HG02571 (cell line): Measurements from ENCODE around the gene USP32.

ENCODE experiments used
- ATAC-seq: cut with Tn5 transposase; IDR thresholded peaks from one replicate; pipeline ENCODE4 v1.9.1; 2021; ENCODE audit warnings: mild to moderate bottlenecking, moderate library complexity; ENCODE audit not compliant: unreplicated experiment

Gene USP32

GRCh38 chr17:60139438-60140285 lies 252.3 kb downstream of the USP32 start:
- ATAC-seq, result no peak

GRCh38 chr17:60138769-60139437 lies 253.0 kb downstream of the USP32 start:
- ATAC-seq, result no peak

- no peak for ATAC-seq
Observed at GRCh38 chr17:60137731-60138130, 254.2 kb downstream of the USP32 start.

GRCh38 chr17:60135951-60136666 lies 255.8 kb downstream of the USP32 start:
- no peak for ATAC-seq

- ATAC-seq, result peak; percentile 87
Observed at GRCh38 chr17:60135151-60135950, 256.6 kb downstream of the USP32 start.

GRCh38 chr17:60134396-60135150 lies 257.4 kb downstream of the USP32 start:
- no peak for ATAC-seq

- no peak for ATAC-seq
Observed at GRCh38 chr17:60130466-60130865, 261.5 kb downstream of the USP32 start.

GRCh38 chr17:60129164-60129563 lies 262.8 kb downstream of the USP32 start:
- no peak for ATAC-seq
